ENCODE results near the gene TP53BP1.
A peak's percentile ranks its signal among the peaks of the same experiment; 100 is the strongest.
"Not testable (repeated sequence)": the region's sequence is repeated elsewhere in the genome, so short reads cannot be mapped to it uniquely, and the experiment has no call there.

The TP53BP1 gene, protein sequence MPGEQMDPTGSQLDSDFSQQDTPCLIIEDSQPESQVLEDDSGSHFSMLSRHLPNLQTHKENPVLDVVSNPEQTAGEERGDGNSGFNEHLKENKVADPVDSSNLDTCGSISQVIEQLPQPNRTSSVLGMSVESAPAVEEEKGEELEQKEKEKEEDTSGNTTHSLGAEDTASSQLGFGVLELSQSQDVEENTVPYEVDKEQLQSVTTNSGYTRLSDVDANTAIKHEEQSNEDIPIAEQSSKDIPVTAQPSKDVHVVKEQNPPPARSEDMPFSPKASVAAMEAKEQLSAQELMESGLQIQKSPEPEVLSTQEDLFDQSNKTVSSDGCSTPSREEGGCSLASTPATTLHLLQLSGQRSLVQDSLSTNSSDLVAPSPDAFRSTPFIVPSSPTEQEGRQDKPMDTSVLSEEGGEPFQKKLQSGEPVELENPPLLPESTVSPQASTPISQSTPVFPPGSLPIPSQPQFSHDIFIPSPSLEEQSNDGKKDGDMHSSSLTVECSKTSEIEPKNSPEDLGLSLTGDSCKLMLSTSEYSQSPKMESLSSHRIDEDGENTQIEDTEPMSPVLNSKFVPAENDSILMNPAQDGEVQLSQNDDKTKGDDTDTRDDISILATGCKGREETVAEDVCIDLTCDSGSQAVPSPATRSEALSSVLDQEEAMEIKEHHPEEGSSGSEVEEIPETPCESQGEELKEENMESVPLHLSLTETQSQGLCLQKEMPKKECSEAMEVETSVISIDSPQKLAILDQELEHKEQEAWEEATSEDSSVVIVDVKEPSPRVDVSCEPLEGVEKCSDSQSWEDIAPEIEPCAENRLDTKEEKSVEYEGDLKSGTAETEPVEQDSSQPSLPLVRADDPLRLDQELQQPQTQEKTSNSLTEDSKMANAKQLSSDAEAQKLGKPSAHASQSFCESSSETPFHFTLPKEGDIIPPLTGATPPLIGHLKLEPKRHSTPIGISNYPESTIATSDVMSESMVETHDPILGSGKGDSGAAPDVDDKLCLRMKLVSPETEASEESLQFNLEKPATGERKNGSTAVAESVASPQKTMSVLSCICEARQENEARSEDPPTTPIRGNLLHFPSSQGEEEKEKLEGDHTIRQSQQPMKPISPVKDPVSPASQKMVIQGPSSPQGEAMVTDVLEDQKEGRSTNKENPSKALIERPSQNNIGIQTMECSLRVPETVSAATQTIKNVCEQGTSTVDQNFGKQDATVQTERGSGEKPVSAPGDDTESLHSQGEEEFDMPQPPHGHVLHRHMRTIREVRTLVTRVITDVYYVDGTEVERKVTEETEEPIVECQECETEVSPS (N-terminal part only)

DNA sequence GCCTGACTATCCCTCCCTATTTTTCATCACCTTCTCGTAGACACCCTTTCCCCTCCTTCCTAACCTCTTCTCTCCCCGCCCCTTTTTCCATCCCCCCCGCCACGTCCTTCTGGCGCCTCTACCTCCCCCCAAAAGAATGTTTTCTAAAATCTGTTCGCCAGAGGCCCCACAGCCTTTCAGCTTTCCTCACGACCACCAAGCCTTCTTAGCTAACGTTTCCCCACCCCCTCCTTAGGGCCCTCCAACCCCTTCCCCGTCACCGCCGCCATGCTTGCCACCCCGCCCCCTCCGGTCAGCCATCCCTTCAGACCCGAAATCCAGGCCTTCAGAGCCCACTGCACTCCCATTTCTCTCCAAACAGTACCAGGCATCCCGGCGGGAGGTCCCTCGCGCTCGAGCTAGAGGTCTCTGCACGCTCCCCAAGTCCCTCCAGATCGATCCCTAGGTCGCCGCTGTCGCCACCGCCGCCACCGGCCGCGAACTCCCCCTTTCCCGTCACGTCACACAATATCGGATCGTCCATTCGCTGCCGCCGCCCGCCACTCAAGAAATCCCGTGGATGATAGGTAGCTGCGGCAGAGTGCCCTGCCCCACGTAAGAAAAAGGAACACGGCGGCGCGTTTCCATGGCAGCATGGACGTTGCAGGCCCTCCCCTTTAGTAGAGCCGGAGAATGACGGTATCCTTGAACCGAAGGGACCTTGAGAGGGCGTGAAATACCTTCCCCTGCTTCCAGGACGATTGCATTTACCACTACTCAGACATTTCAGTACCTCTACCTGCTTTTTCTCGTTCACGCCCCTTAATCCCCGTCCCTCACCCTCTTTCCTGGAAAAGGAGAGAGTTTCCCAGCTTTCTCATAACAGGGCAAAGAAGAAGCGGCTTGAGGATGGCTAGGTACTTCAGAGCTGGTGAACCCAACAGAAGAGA is at the start of gene TP53BP1:
TP53BP1 (minus strand) TSS at position 484 of the 929 bp plus-strand sequence; CDS start at position 371, 113 bp downstream.
- DNase-seq (ENCODE audit: low spot score), result peak; percentile 97

- no peak for DNase-seq (ENCODE audit: low spot score)
Observed at GRCh38 chr15:43541785-43542184, 48.8 kb upstream of the TP53BP1 start.

DNA sequence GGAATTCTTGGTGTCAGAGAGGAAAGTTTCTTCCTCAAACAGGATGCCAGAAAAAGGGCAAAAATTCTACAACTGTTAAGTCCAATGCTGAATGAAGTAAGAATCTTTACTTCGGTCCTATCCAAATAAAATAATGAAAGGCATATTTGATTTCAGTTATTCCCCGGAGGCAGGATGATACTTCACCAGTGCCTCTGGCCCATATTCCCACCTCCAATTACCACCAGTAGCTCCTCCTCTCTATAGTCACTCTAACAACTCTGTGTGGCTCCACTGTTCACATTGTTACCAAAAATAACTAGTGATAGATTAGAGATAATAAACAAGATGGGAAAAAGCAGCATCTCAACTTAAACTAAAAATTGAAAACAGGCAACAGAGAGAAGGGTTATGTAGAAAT is 45.1 kb upstream of the TP53BP1 start:
- DNase-seq (ENCODE audit: low spot score), result no peak

DNA sequence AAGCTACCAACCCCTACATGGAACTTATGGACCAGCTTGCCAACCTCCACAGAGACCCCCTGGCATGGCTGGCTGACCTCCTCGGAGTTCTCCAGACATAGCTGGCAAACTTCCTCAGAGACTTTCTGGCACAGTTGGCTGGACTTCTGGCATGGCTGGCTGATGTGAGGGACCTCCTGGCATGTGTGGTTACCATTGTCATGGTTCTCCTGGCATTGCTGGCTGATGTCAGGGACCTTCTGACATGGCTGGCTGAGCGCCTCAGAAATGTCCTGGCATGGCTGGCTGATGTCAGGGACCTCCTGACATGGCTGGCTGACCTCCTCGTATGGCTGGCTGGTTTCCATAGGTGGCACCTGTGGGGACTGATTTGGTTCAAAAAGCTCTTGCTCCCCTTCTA is 41.9 kb upstream of the TP53BP1 start:
- no peak for DNase-seq (ENCODE audit: low spot score)

- DNase-seq (ENCODE audit: low spot score), result not testable (repeated sequence)
Observed at GRCh38 chr15:43532826-43533225, 39.9 kb upstream of the TP53BP1 start.

GRCh38 chr15:43531018-43531670 is 38.2 kb upstream of the TP53BP1 start:
- DNase-seq (ENCODE audit: low spot score), result no peak

GRCh38 chr15:43529587-43530345 is 36.8 kb upstream of the TP53BP1 start:
- no peak for DNase-seq (ENCODE audit: low spot score)

DNA sequence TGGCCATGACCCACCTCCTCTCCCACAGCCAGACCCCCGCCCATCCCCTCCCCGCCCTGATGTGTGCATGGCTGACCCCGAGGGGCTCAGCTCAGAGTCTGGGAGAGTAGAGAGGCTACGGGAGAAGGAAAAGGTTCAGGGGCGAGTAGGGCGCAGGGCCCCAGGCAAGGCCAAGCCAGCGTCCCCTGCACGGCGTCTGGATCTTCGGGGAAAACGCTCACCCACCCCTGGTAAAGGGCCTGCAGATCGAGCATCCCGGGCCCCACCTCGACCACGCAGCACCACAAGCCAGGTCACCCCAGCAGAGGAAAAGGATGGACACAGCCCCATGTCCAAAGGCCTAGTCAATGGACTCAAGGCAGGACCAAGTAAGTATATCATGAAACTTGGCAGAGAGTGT is 36.2 kb upstream of the TP53BP1 start:
- no peak for DNase-seq (ENCODE audit: low spot score)

- DNase-seq (ENCODE audit: low spot score), result no peak
Observed at GRCh38 chr15:43528542-43529007, 35.6 kb upstream of the TP53BP1 start.

DNA sequence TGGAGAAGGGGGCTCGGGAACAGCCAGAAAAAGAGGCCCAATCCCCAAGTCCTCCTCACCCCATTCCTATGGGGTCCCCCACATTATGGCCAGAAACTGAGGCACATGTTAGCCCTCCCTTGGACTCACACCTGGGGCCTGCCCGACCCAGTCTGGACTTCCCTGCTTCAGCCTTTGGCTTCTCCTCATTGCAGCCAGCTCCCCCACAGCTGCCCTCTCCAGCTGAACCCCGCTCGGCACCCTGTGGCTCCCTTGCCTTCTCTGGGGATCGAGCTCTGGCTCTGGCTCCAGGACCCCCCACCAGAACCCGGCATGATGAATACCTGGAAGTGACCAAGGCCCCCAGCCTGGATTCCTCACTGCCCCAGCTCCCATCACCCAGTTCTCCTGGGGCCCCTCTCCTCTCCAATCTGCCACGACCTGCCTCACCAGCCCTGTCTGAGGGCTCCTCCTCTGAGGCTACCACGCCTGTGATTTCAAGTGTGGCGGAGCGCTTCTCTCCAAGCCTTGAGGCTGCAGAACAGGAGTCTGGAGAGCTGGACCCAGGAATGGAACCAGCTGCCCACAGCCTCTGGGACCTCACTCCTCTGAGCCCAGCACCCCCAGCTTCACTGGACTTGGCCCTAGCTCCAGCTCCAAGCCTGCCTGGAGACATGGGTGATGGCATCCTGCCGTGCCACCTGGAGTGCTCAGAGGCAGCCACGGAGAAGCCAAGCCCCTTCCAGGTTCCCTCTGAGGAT is 35.0 kb upstream of the TP53BP1 start:
- DNase-seq (ENCODE audit: low spot score), result no peak

DNA sequence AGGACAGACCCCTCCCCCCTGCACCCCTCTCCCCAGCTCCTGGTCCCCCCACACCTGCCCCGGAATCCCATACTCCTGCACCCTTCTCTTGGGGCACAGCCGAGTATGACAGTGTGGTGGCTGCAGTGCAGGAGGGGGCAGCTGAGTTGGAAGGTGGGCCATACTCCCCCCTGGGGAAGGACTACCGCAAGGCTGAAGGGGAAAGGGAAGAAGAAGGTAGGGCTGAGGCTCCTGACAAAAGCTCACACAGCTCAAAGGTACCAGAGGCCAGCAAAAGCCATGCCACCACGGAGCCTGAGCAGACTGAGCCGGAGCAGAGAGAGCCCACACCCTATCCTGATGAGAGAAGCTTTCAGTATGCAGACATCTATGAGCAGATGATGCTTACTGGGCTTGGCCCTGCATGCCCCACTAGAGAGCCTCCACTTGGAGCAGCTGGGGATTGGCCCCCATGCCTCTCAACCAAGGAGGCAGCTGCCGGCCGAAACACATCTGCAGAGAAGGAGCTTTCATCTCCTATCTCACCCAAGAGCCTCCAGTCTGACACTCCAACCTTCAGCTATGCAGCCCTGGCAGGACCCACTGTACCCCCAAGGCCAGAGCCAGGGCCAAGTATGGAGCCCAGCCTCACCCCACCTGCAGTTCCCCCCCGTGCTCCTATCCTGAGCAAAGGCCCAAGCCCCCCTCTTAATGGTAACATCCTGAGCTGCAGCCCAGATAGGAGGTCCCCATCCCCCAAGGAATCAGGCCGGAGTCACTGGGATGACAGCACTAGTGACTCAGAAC is 34.3 kb upstream of the TP53BP1 start:
- DNase-seq (ENCODE audit: low spot score), result no peak

GRCh38 chr15:43526261-43526930 is 33.4 kb upstream of the TP53BP1 start:
- DNase-seq (ENCODE audit: low spot score), result no peak

- no peak for DNase-seq (ENCODE audit: low spot score)
Observed at GRCh38 chr15:43525131-43525530, 32.2 kb upstream of the TP53BP1 start.

GRCh38 chr15:43524254-43524845 is 31.4 kb upstream of the TP53BP1 start:
- no peak for DNase-seq (ENCODE audit: low spot score)

DNA sequence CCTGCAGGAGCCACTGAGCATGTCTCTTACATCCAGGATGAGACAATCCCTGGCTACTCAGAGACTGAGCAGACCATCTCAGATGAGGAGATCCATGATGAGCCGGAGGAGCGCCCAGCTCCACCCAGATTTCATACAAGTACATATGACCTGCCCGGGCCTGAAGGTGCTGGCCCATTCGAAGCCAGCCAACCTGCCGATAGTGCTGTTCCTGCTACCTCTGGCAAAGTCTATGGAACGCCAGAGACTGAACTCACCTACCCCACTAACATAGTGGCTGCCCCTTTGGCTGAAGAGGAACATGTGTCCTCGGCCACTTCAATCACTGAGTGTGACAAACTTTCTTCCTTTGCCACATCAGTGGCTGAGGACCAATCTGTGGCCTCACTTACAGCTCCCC is 30.7 kb upstream of the TP53BP1 start:
- no peak for DNase-seq (ENCODE audit: low spot score)

GRCh38 chr15:43522247-43522646 is 29.3 kb upstream of the TP53BP1 start:
- DNase-seq (ENCODE audit: low spot score), result no peak

GRCh38 chr15:43521419-43521818 is 28.5 kb upstream of the TP53BP1 start:
- no peak for DNase-seq (ENCODE audit: low spot score)
